SK-N-SH (cell line): ENCODE data around the gene CAPN9. TPM values are rescaled to one million over a fixed set of nuclear protein-coding genes. Genes with fewer than 3 reads are reported as not detected.

Experiments
- CTCF ChIA-PET: fragments of 300-600, 350-600 bp; formaldehyde crosslinking; extraction: SDS; loops from one replicate; lab custom pipeline; 2021; lab: Yijun Ruan, JAX
- POLR2A ChIA-PET: fragments of 350-600 bp; sonication (Branson Sonifier 250); formaldehyde crosslinking; extraction: SDS; loops from one replicate; lab custom pipeline; 2020; ENCODE audit warnings: antibody characterized with exemption, inconsistent platforms; lab: Yijun Ruan, JAX
- DNase-seq: peaks from one replicate; pipeline ENCODE4 v3.0.0; 2012
- H2AFZ ChIP-seq: fragments of 200-600 bp; sonication (generic); 2 replicates; pipeline ENCODE4 v1.8.1; 2016; ENCODE audit warnings: antibody characterized with exemption, mild to moderate bottlenecking, low read depth
- H3F3A ChIP-seq: fragments of 200-600 bp; sonication (generic); replicated peaks from 2 replicates; pipeline ENCODE3; 2016; ENCODE audit warnings: antibody characterized with exemption, mild to moderate bottlenecking; ENCODE audit not compliant: insufficient read depth
- H3K27ac ChIP-seq, 2 experiments: fragments of 200-500 bp in 1 of 2; fragments of 200-600 bp in 1 of 2; sonication (Bioruptor generic) in 1 of 2; sonication (generic), shearing (Covaris generic) in 1 of 2; 2 replicates each; pipeline versions ENCODE4 v1.5.1 to v1.6.1; 2014 to 2016; ENCODE audit warnings: low read depth in 2 of 2, inconsistent platforms in 1 of 2, low read length in 1 of 2, mild to moderate bottlenecking in 1 of 2, mixed read lengths in 1 of 2
- H3K27me3 ChIP-seq: fragments of 200-600 bp; sonication (generic), shearing (Covaris generic); 2 replicates; pipeline ENCODE4 v1.6.1; 2016; ENCODE audit warnings: mixed run types; ENCODE audit not compliant: insufficient read depth
- H3K36me3 ChIP-seq, 2 experiments: fragments of 200-500 bp in 1 of 2; fragments of 200-600 bp in 1 of 2; sonication (Bioruptor generic) in 1 of 2; sonication (generic) in 1 of 2; replicated peaks in 1 of 2; 2 replicates each; pipeline versions ENCODE3 to v1.5.1; 2014 to 2016; ENCODE audit warnings: low read length in 1 of 2, mild to moderate bottlenecking in 1 of 2; ENCODE audit not compliant: insufficient read depth in 2 of 2, control insufficient read depth in 1 of 2
- H3K4me1 ChIP-seq, 2 experiments: fragments of 200-500 bp in 1 of 2; fragments of 200-600 bp in 1 of 2; sonication (Bioruptor generic) in 1 of 2; sonication (generic), shearing (Covaris generic) in 1 of 2; 2 replicates each; pipeline versions ENCODE4 v1.5.1 to v1.6.1; 2014 to 2016; ENCODE audit warnings: low read depth in 1 of 2, low read length in 1 of 2, mixed run types in 1 of 2; ENCODE audit not compliant: insufficient read depth in 2 of 2, control insufficient read depth in 1 of 2
- H3K4me2 ChIP-seq: fragments of 200-600 bp; sonication (generic), shearing (Covaris generic); 2 replicates; pipeline ENCODE4 v1.6.1; 2017; ENCODE audit warnings: mixed run types
- H3K4me3 ChIP-seq, 2 experiments: fragments of 200-500 bp in 1 of 2; fragments of 200-600 bp in 1 of 2; sonication (Bioruptor generic) in 1 of 2; sonication (generic), shearing (Covaris generic) in 1 of 2; 2 replicates each; pipeline versions ENCODE4 v1.5.1 to v1.8.1; 2014 to 2016; ENCODE audit warnings: low read depth in 2 of 2, inconsistent platforms in 1 of 2, low read length in 1 of 2, mild to moderate bottlenecking in 1 of 2, mixed read lengths in 1 of 2, moderate library complexity in 1 of 2
- H3K79me2 ChIP-seq: fragments of 200-600 bp; sonication (generic); 2 replicates; pipeline ENCODE4 v1.8.1; 2017; ENCODE audit warnings: mild to moderate bottlenecking; ENCODE audit not compliant: insufficient read depth
- H3K9ac ChIP-seq: fragments of 200-600 bp; sonication (generic); 2 replicates; pipeline ENCODE4 v1.6.1; 2017; ENCODE audit warnings: mixed run types
- H3K9me2 ChIP-seq: fragments of 200-600 bp; sonication (generic); 2 replicates; pipeline ENCODE4 v1.6.1; 2017; ENCODE audit warnings: mixed run types
- H3K9me3 ChIP-seq: fragments of 200-600 bp; sonication (generic); 2 replicates; pipeline ENCODE4 v1.6.1; 2017; ENCODE audit warnings: mixed run types, mild to moderate bottlenecking, moderate library complexity
- H4K20me1 ChIP-seq: fragments of 200-600 bp; sonication (generic); 2 replicates; pipeline ENCODE4 v1.6.1; 2017; ENCODE audit warnings: mild to moderate bottlenecking, mixed run types; ENCODE audit not compliant: insufficient read depth
- ELF1 ChIP-seq: IDR thresholded peaks from 2 replicates; pipeline ENCODE4 v1.4.0; 2012
- EP300 ChIP-seq, 2 experiments: IDR thresholded peaks; 2 replicates each; pipeline versions ENCODE4 v1.4.0 to v1.6.1; 2012; ENCODE audit warnings: borderline replicate concordance in 1 of 2, low read depth in 1 of 2, low read length in 1 of 2
- FOXJ3 ChIP-seq: sonication (generic); formaldehyde crosslinking; IDR thresholded peaks from 2 replicates; pipeline ENCODE4 v1.5.1; 2020; ENCODE audit warnings: mild to moderate bottlenecking, missing genetic modification reagents
- FOXM1 ChIP-seq: IDR thresholded peaks from 2 replicates; pipeline ENCODE4 v1.4.0; 2012; ENCODE audit warnings: low read depth, mild to moderate bottlenecking
- GABPA ChIP-seq: IDR thresholded peaks from 2 replicates; pipeline ENCODE4 v1.4.0; 2012; ENCODE audit warnings: low read depth, mild to moderate bottlenecking
- GATA2 ChIP-seq: sonication (generic); formaldehyde crosslinking; IDR thresholded peaks from 2 replicates; pipeline ENCODE4 v1.5.0; 2020; ENCODE audit warnings: mild to moderate bottlenecking, missing genetic modification reagents
- JUND ChIP-seq: IDR thresholded peaks from 2 replicates; pipeline ENCODE4 v1.4.0; 2012
- MAX ChIP-seq: IDR thresholded peaks from 2 replicates; pipeline ENCODE4 v1.4.0; 2012; ENCODE audit warnings: low read depth
- NRF1 ChIP-seq: IDR thresholded peaks from 2 replicates; pipeline ENCODE4 v1.6.1; 2012; ENCODE audit warnings: low read depth, mild to moderate bottlenecking, low read length
- RAD21 ChIP-seq: IDR thresholded peaks from 2 replicates; pipeline ENCODE4 v1.6.1; 2012; ENCODE audit warnings: mild to moderate bottlenecking, low read length
- RCOR1 ChIP-seq: fragments of 150-350 bp; IDR thresholded peaks from 2 replicates; pipeline ENCODE4 v1.6.1; 2017; ENCODE audit warnings: antibody characterized with exemption, low read length
- RFX5 ChIP-seq: IDR thresholded peaks from 2 replicates; pipeline ENCODE4 v1.6.1; 2012; ENCODE audit warnings: mild to moderate bottlenecking, improper control_type of control experiment, low read length
- SIN3A ChIP-seq: IDR thresholded peaks from 2 replicates; pipeline ENCODE4 v1.6.1; 2012; ENCODE audit warnings: low read depth, mild to moderate bottlenecking, low read length, moderate library complexity, borderline replicate concordance
- TAF1 ChIP-seq: IDR thresholded peaks from 2 replicates; pipeline ENCODE4 v1.6.1; 2012; ENCODE audit warnings: low read depth, mild to moderate bottlenecking, low read length, moderate library complexity, borderline replicate concordance
- TCF12 ChIP-seq: IDR thresholded peaks from 2 replicates; pipeline ENCODE4 v1.4.0; 2012
- USF1 ChIP-seq: IDR thresholded peaks from 2 replicates; pipeline ENCODE4 v1.4.0; 2012; ENCODE audit warnings: low read depth, borderline replicate concordance
- ZBTB33 ChIP-seq: IDR thresholded peaks from 2 replicates; pipeline ENCODE4 v1.4.0; 2012; ENCODE audit warnings: low read depth, borderline replicate concordance
- WGBS: methylation state at CpG from one replicate; pipeline ENCODE4 v1.1.6; 2017; ENCODE audit warnings: low lambda C conversion rate; 5-methylcytosine and 5-hydroxymethylcytosine counted together
- polyA plus RNA-seq, 3 experiments: library from polyadenylated mRNA; depleted of rRNA; stranded (reverse); fragments of >200 nt; gene quantifications; 2 replicates each; pipeline ENCODE4 v1.2.3, GENCODE V29; 2012

The CAPN9 gene
- polyA plus RNA-seq, 1 of the 3 experiments (the other 2 are of a cell fraction) = not detected

- no peak for DNase-seq
- no peaks in the 10 kb centered on the region for H3K79me2 ChIP-seq
- TF ChIP-seq SIN3A (no peak), NRF1 (no peak), JUND (no peak), FOXM1 (no peak)
- no peaks in the 10 kb centered on the region for H3K9me2 ChIP-seq
- no peak overlapping the region for H3K27ac ChIP-seq
- H3K4me2 ChIP-seq = no peak overlapping the region
- POLR2A ChIA-PET = no interaction called here
- CTCF ChIA-PET = interaction anchor here (1.2 kb wide), 1 partner anchor 158 kb away, joined by 3 read pairs; the partner anchor contains the start of genes ARV1 and TTC13
- H3K4me1 ChIP-seq = peaks cover 11 to 34% of the 10 kb centered on the region in 2 experiments; a peak in 3 of 4 replicates
- no peaks in the 10 kb centered on the region for H3K27me3 ChIP-seq
- H3K9me3 ChIP-seq = no peaks in the 10 kb centered on the region
- H4K20me1 ChIP-seq = no peaks in the 10 kb centered on the region
- H3K9ac ChIP-seq = no peak overlapping the region
- H3K4me3 ChIP-seq = no peak overlapping the region
- 56% methylated on average over 4 of the region's 4 CpGs for WGBS
- H2AFZ ChIP-seq = no peak overlapping the region
- no peaks in the 10 kb centered on the region for H3K36me3 ChIP-seq
- peaks cover 12% of the 10 kb centered on the region for H3F3A ChIP-seq
These were observed 73.4 kb downstream of the CAPN9 start for GRCh38 chr1:230820568-230820967.

- ChIA-PET POLR2A (no interaction called here), CTCF (interaction anchor here (0.9 to 1.2 kb wide), 2 partner anchors 23 to 157 kb away, joined by 3 read pairs; partner anchors contain the start of genes ARV1 and TTC13)
- H3K4me1 ChIP-seq = peaks cover 11 to 41% of the 10 kb centered on the region in 2 experiments; a peak in 3 of 4 replicates
- H3K4me2 ChIP-seq = no peak overlapping the region
- no peaks in the 10 kb centered on the region for H4K20me1 ChIP-seq
- no peaks in the 10 kb centered on the region for H3K36me3 ChIP-seq
- no peak overlapping the region for H3K27ac ChIP-seq
- WGBS = 55% methylated on average over 4 of the region's 4 CpGs
- H3K9ac ChIP-seq = no peak overlapping the region
- H3K27me3 ChIP-seq = no peaks in the 10 kb centered on the region
- no peaks in the 10 kb centered on the region for H3K79me2 ChIP-seq
- no peaks in the 10 kb centered on the region for H3K9me3 ChIP-seq
- H3F3A ChIP-seq = peaks cover 15% of the 10 kb centered on the region
- no peak for DNase-seq
- no peak overlapping the region for H3K4me3 ChIP-seq
- no peak for TF ChIP-seq RAD21
- TF ChIP-seq MAX = no peak
- no peak for TF ChIP-seq TCF12
- no peak for TF ChIP-seq ZBTB33
- no peak for TF ChIP-seq JUND
- TF ChIP-seq ELF1 = no peak
- no peak for TF ChIP-seq RCOR1
- TF ChIP-seq TAF1 = no peak
- TF ChIP-seq USF1 = no peak
- no peak for TF ChIP-seq NRF1
- TF ChIP-seq FOXJ3 (CRISPR knock-in tag) = no peak
- TF ChIP-seq EP300 (IDR thresholded peaks at IDR 0.05; ENCODE audit: borderline replicate concordance in 1 of 2, low read depth in 1 of 2, low read length in 1 of 2) = no peak
- no peak for TF ChIP-seq GATA2 (CRISPR knock-in tag)
- no peak for TF ChIP-seq RFX5
- TF ChIP-seq GABPA = no peak
- no peaks in the 10 kb centered on the region for H3K9me2 ChIP-seq
- no peak overlapping the region for H2AFZ ChIP-seq
These were observed 74.2 kb downstream of the CAPN9 start for GRCh38 chr1:230821346-230821745.
